Activated naive CD4-positive, alpha-beta T cell treated with anti-CD3 and anti-CD28 coated beads, Interleukin-2, amount 50 U/mL, for 16 hours (primary cell): ENCODE measurements around the gene PLEKHM3.

ENCODE experiments used
- DNase-seq: peaks from one replicate; pipeline ENCODE4 v3.0.0-alpha.2; 2020

PLEKHM3 gene

GRCh38 chr2:207883002-207883780, 142.1 kb downstream of the PLEKHM3 start:
- DNase-seq, result no peak

- DNase-seq, result no peak
Observed at GRCh38 chr2:207881902-207882301, 143.4 kb downstream of the PLEKHM3 start.

GRCh38 chr2:207879536-207879935, 145.8 kb downstream of the PLEKHM3 start:
- DNase-seq, result no peak

- no peak for DNase-seq
Observed at GRCh38 chr2:207876842-207877535, 148.3 kb downstream of the PLEKHM3 start.

- DNase-seq, result no peak
Observed at GRCh38 chr2:207875473-207876212, 149.7 kb downstream of the PLEKHM3 start.

- no peak for DNase-seq
Observed at GRCh38 chr2:207873794-207874193, 151.5 kb downstream of the PLEKHM3 start.

- DNase-seq, result no peak
Observed at GRCh38 chr2:207871911-207872310, 153.4 kb downstream of the PLEKHM3 start.

GRCh38 chr2:207871506-207871905, 153.8 kb downstream of the PLEKHM3 start:
- no peak for DNase-seq

- DNase-seq, result no peak
Observed at GRCh38 chr2:207870814-207871213, 154.5 kb downstream of the PLEKHM3 start.

- DNase-seq, result no peak
Observed at GRCh38 chr2:207869784-207870778, 155.2 kb downstream of the PLEKHM3 start.

GRCh38 chr2:207868855-207869596, 156.3 kb downstream of the PLEKHM3 start:
- DNase-seq, result no peak

GRCh38 chr2:207867905-207868304, 157.4 kb downstream of the PLEKHM3 start:
- no peak for DNase-seq

GRCh38 chr2:207867056-207867455, 158.3 kb downstream of the PLEKHM3 start:
- DNase-seq, result no peak

- no peak for DNase-seq
Observed at GRCh38 chr2:207865210-207865609, 160.1 kb downstream of the PLEKHM3 start.

GRCh38 chr2:207863345-207863744, 162.0 kb downstream of the PLEKHM3 start:
- DNase-seq, result no peak

GRCh38 chr2:207861789-207862188, 163.5 kb downstream of the PLEKHM3 start:
- DNase-seq, result no peak

- no peak for DNase-seq
Observed at GRCh38 chr2:207860685-207861084, 164.6 kb downstream of the PLEKHM3 start.

GRCh38 chr2:207855591-207855990, 169.7 kb downstream of the PLEKHM3 start:
- DNase-seq, result no peak

- DNase-seq, result no peak
Observed at GRCh38 chr2:207854484-207855440, 170.6 kb downstream of the PLEKHM3 start.

- DNase-seq, result no peak
Observed at GRCh38 chr2:207852791-207853190, 172.5 kb downstream of the PLEKHM3 start.
